ENCODE results near the gene GSTM5. TPM values are rescaled to one million over a fixed set of nuclear protein-coding genes. Genes with fewer than 3 reads are reported as not detected.

The GSTM5 gene
- polyA plus RNA-seq, 3 donors, result not detected

GRCh38 chr1:109761227-109762038 is 49.4 kb downstream of the GSTM5 start:
- Histone ChIP-seq H2AFZ (ENCODE audit: insufficient read depth, low read depth, low read length, poor library complexity, severe bottlenecking) (no peak overlapping the region), H3K27me3 (ENCODE audit: control insufficient read depth in 2 of 2, insufficient read depth in 2 of 2, low read length in 2 of 2) (no peaks in the 10 kb centered on the region), H3K36me3 (replicated peaks in 1 of 2; ENCODE audit: control insufficient read depth in 1 of 2, insufficient read depth in 2 of 2, low read length in 2 of 2) (no peaks in the 10 kb centered on the region), H3K27ac (ENCODE audit: low read depth in 1 of 2, low read length in 2 of 2) (no peak overlapping the region), H3K9me3 (replicated peaks in 1 of 2; ENCODE audit: control insufficient read depth in 1 of 2, insufficient read depth in 1 of 2, low read length in 2 of 2) (no peaks in the 10 kb centered on the region), H3K79me2 (ENCODE audit: insufficient read depth, low read length) (no peaks in the 10 kb centered on the region), H3K4me2 (replicated peaks; ENCODE audit: extremely low read depth, low read length, poor library complexity, severe bottlenecking) (no peak overlapping the region), H3K9ac (ENCODE audit: insufficient read depth, low read length, poor library complexity, severe bottlenecking) (no peak overlapping the region), H3K4me3 (replicated peaks in 1 of 3; ENCODE audit: low read depth in 2 of 3, low read length in 3 of 3) (no peak overlapping the region), H3K4me1 (ENCODE audit: control insufficient read depth in 1 of 2, insufficient read depth in 2 of 2, low read length in 2 of 2) (peaks cover 20 to 22% of the 10 kb centered on the region in 2 donors), H4K20me1 (ENCODE audit: insufficient read depth, low read length) (no peaks in the 10 kb centered on the region)
- peak overlapping the region in 1 of 7 donors; percentile 25 for H3K27ac Mint-ChIP-seq
- H3K9me3 Mint-ChIP-seq, result no peaks in the 10 kb centered on the region
- peaks cover 27% of the 10 kb centered on the region for H3K4me1 Mint-ChIP-seq
- WGBS (ENCODE audit: insufficient coverage), result 95% methylated on average over 9 of the region's 14 CpGs
- H3K36me3 Mint-ChIP-seq, result no peaks in the 10 kb centered on the region
- intact Hi-C loops (cut with micrococcal nuclease), result no loop called here
- TF ChIP-seq CTCF (IDR thresholded peaks at IDR 0.05), result no peak
- H3K27me3 Mint-ChIP-seq (ENCODE audit: low read depth in 3 of 3), result peaks cover 0 to 8% (median 2%) of the 10 kb centered on the region in 3 donors
- no peak overlapping the region for H3K4me3 Mint-ChIP-seq
- DNase-seq, result no peak

GRCh38 chr1:109762039-109762585 is 50.1 kb downstream of the GSTM5 start:
- H3K9me3 Mint-ChIP-seq, result no peaks in the 10 kb centered on the region
- Histone ChIP-seq H3K9ac (ENCODE audit: insufficient read depth, low read length, poor library complexity, severe bottlenecking) (no peak overlapping the region), H3K4me2 (replicated peaks; ENCODE audit: extremely low read depth, low read length, poor library complexity, severe bottlenecking) (no peak overlapping the region), H3K9me3 (replicated peaks in 1 of 2; ENCODE audit: control insufficient read depth in 1 of 2, insufficient read depth in 1 of 2, low read length in 2 of 2) (no peaks in the 10 kb centered on the region), H3K79me2 (ENCODE audit: insufficient read depth, low read length) (no peaks in the 10 kb centered on the region), H2AFZ (ENCODE audit: insufficient read depth, low read depth, low read length, poor library complexity, severe bottlenecking) (no peak overlapping the region), H3K27ac (ENCODE audit: low read depth in 1 of 2, low read length in 2 of 2) (peak overlapping the region in 1 of 2 donors; percentile 23), H3K4me1 (ENCODE audit: control insufficient read depth in 1 of 2, insufficient read depth in 2 of 2, low read length in 2 of 2) (peaks cover 20 to 22% of the 10 kb centered on the region in 2 donors), H4K20me1 (ENCODE audit: insufficient read depth, low read length) (no peaks in the 10 kb centered on the region), H3K36me3 (replicated peaks in 1 of 2; ENCODE audit: control insufficient read depth in 1 of 2, insufficient read depth in 2 of 2, low read length in 2 of 2) (no peaks in the 10 kb centered on the region), H3K27me3 (ENCODE audit: control insufficient read depth in 2 of 2, insufficient read depth in 2 of 2, low read length in 2 of 2) (no peaks in the 10 kb centered on the region), H3K4me3 (replicated peaks in 1 of 3; ENCODE audit: low read depth in 2 of 3, low read length in 3 of 3) (no peak overlapping the region)
- H3K4me3 Mint-ChIP-seq, result no peak overlapping the region
- no peak for TF ChIP-seq CTCF (IDR thresholded peaks at IDR 0.05)
- intact Hi-C loops (cut with micrococcal nuclease), result no loop called here
- DNase-seq, result no peak
- H3K4me1 Mint-ChIP-seq, result peaks cover 27% of the 10 kb centered on the region
- H3K36me3 Mint-ChIP-seq, result no peaks in the 10 kb centered on the region
- peaks cover 0 to 6% (median 2%) of the 10 kb centered on the region in 3 donors for H3K27me3 Mint-ChIP-seq (ENCODE audit: low read depth in 3 of 3)
- peak overlapping the region; percentile 0 to 87 (median 75) for H3K27ac Mint-ChIP-seq
- WGBS (ENCODE audit: insufficient coverage), result 31% methylated on average over 7 of the region's 7 CpGs

All from CD14-positive monocyte (primary cell).